Breast epithelium (tissue), 3 donors: ENCODE data around the gene FAM156B.

Experiments
- POLR2A ChIP-seq: fragments of 450-650 bp; IDR thresholded peaks from one replicate; pipeline ENCODE4 v1.6.1; 2016; ENCODE audit warnings: antibody characterized with exemption, mild to moderate bottlenecking, moderate library complexity
- TF ChIP-seq, protein P1 (sequence below), 3 donors: fragments of 450-650 bp; IDR thresholded peaks; one replicate each; pipeline ENCODE4 v1.5.1; 2016 to 2017; ENCODE audit warnings: antibody characterized with exemption in 3 of 3, mild to moderate bottlenecking in 3 of 3, moderate library complexity in 3 of 3

DNA sequence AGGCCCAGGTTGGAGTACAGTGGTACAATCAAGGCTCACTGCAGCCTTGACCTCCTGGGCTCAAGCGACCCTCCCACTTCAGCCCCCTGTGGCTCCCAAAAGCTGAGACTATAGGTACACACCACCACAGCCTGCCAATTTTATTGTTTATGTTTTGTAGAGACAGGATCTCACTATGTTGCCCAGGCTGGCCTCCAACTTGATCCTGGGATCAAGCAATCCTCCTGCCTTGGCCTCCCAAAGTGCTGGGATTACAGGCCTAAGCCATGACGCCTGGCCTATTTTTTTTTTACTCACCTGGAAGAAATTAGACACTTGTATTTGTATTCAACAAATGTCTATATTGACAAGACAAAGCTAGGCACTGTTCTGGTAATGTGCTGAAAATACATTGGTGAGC is 36.1 kb downstream of the FAM156B start:
- no peak for TF ChIP-seq POLR2A
- TF ChIP-seq, protein P1, sequence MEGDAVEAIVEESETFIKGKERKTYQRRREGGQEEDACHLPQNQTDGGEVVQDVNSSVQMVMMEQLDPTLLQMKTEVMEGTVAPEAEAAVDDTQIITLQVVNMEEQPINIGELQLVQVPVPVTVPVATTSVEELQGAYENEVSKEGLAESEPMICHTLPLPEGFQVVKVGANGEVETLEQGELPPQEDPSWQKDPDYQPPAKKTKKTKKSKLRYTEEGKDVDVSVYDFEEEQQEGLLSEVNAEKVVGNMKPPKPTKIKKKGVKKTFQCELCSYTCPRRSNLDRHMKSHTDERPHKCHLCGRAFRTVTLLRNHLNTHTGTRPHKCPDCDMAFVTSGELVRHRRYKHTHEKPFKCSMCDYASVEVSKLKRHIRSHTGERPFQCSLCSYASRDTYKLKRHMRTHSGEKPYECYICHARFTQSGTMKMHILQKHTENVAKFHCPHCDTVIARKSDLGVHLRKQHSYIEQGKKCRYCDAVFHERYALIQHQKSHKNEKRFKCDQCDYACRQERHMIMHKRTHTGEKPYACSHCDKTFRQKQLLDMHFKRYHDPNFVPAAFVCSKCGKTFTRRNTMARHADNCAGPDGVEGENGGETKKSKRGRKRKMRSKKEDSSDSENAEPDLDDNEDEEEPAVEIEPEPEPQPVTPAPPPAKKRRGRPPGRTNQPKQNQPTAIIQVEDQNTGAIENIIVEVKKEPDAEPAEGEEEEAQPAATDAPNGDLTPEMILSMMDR (IDR thresholded peaks at IDR 0.05) = no peak
